ENCODE data around the gene MUC2. TPM values are rescaled to one million over a fixed set of nuclear protein-coding genes. Genes with fewer than 3 reads are reported as not detected.

MUC2 gene
- total and polyA plus RNA-seq, 2 donors (not counting 1 experiment from before 2014, with no cell fraction given) = not detected

- H2AFZ ChIP-seq (ENCODE audit: insufficient read depth, low read depth, low read length, poor library complexity, severe bottlenecking) = no peak overlapping the region
- DNase-seq (no peak), ATAC-seq (ENCODE audit: low read depth) (no peak)
- no peaks in the 10 kb centered on the region for H3K79me2 ChIP-seq (ENCODE audit: control insufficient read depth, insufficient read depth, low read length)
- Mint-ChIP-seq H3K9me3 (ENCODE audit: insufficient read depth) (no peaks in the 10 kb centered on the region), H3K4me3 (no peak overlapping the region), H3K27ac (no peak overlapping the region), H3K27me3 (peaks cover 18% of the 10 kb centered on the region), H3K4me1 (peaks cover 3% of the 10 kb centered on the region)
- peaks cover 0 to 27% (median 3%) of the 10 kb centered on the region in 4 experiments for H3K27me3 ChIP-seq (replicated peaks in 1 of 4; ENCODE audit: control extremely low read depth in 1 of 4, control insufficient read depth in 3 of 4, insufficient read depth in 4 of 4, low read length in 3 of 4)
- H3K4me3 ChIP-seq (ENCODE audit: control extremely low read depth in 1 of 5, extremely low read depth in 1 of 5, insufficient read depth in 1 of 5, low read depth in 2 of 5, low read length in 4 of 5) = no peak overlapping the region
- CTCF ChIA-PET = interaction anchor here (1.6 kb wide), 1 partner anchor 206 kb away, joined by 3 read pairs; no protein-coding TSS in a partner anchor
- WGBS (ENCODE audit: insufficient coverage) = 89% methylated on average over 19 of the region's 25 CpGs
- no peak overlapping the region for H3K9ac ChIP-seq (ENCODE audit: low read length)
- intact Hi-C loops (cut with micrococcal nuclease) = no loop called here
- H3K4me1 ChIP-seq (ENCODE audit: control insufficient read depth in 2 of 2, insufficient read depth in 2 of 2, low read length in 2 of 2) = peaks cover 4 to 6% of the 10 kb centered on the region in 2 donors
- H3K9me3 ChIP-seq (ENCODE audit: control extremely low read depth in 1 of 3, control insufficient read depth in 2 of 3, insufficient read depth in 1 of 3, low read length in 2 of 3) = no peaks in the 10 kb centered on the region
- no peak overlapping the region for H3K27ac ChIP-seq (ENCODE audit: low read length in 2 of 2)
- TF ChIP-seq CTCF (IDR thresholded peaks at IDR 0.05) (no peak), EZH2 (IDR thresholded peaks at IDR 0.05; ENCODE audit: borderline replicate concordance, insufficient read depth, low read depth, low read length, poor library complexity, severe bottlenecking) (no peak)
- H4K20me1 ChIP-seq (ENCODE audit: control insufficient read depth, insufficient read depth, low read length, poor library complexity, severe bottlenecking) = no peaks in the 10 kb centered on the region
- H3K4me2 ChIP-seq (replicated peaks; ENCODE audit: low read depth, low read length, poor library complexity, severe bottlenecking) = no peak overlapping the region
- H3K36me3 ChIP-seq (replicated peaks in 1 of 2; ENCODE audit: control extremely low read depth in 1 of 2, control insufficient read depth in 1 of 2, extremely low read depth in 1 of 2, insufficient read depth in 2 of 2, low read length in 1 of 2) = no peaks in the 10 kb centered on the region
- POLR2A ChIA-PET = no interaction called here
Measured at GRCh38 chr11:1053121-1053901, 21.4 kb upstream of the MUC2 start.
